H1 (cell line): ENCODE results near the gene FXYD5. TPM values are rescaled to one million over a fixed set of nuclear protein-coding genes. Genes with fewer than 3 reads are reported as not detected.
A peak's percentile ranks its signal among the peaks of the same experiment; 100 is the strongest.

ENCODE experiments used
- CTCF ChIA-PET: fragments of 300-600 bp; sonication (Branson Sonifier 250); formaldehyde crosslinking; loops from one replicate; lab custom pipeline; 2021; ENCODE audit not compliant: partially characterized antibody; lab: Charles Lee
- POLR2A ChIA-PET: fragments of 300-600 bp; sonication (Branson Sonifier 250); formaldehyde crosslinking; loops from one replicate; lab custom pipeline; 2021; ENCODE audit warnings: inconsistent platforms; ENCODE audit not compliant: partially characterized antibody; lab: Charles Lee
- DNase-seq, 2 experiments: peaks; one replicate each; pipeline versions ENCODE4 v3.0.0 to v3.0.0-alpha.2; 2010 to 2022; ENCODE audit warnings: low spot score in 2 of 2, low read depth in 1 of 2, mixed read lengths in 1 of 2
- FAIRE-seq: peaks from 2 replicates; lab custom pipeline; 2011; peaks lifted over from hg19 to GRCh38; lab: Jason Lieb, UNC
- H2AFZ ChIP-seq: 2 replicates; pipeline ENCODE4 v1.8.1; 2012; ENCODE audit warnings: low read length, inconsistent platforms
- H2AK5ac ChIP-seq: 2 replicates; pipeline ENCODE4 v1.6.1; 2013; ENCODE audit warnings: low read depth, low read length
- H2BK120ac ChIP-seq: replicated peaks from 2 replicates; pipeline ENCODE3; 2013; ENCODE audit warnings: low read depth, low read length, inconsistent platforms
- H2BK12ac ChIP-seq: 2 replicates; pipeline ENCODE4 v1.6.1; 2013; ENCODE audit warnings: low read depth, low read length
- H2BK15ac ChIP-seq: 2 replicates; pipeline ENCODE4 v1.6.1; 2013; ENCODE audit warnings: low read length
- H2BK20ac ChIP-seq: 2 replicates; pipeline ENCODE4 v1.6.1; 2013; ENCODE audit warnings: low read length
- H2BK5ac ChIP-seq: 2 replicates; pipeline ENCODE4 v1.6.1; 2013; ENCODE audit warnings: low read depth, low read length
- H3K14ac ChIP-seq: 2 replicates; pipeline ENCODE4 v1.6.1; 2013; ENCODE audit warnings: inconsistent platforms; ENCODE audit not compliant: insufficient read length
- H3K18ac ChIP-seq: 2 replicates; pipeline ENCODE4 v1.6.1; 2013; ENCODE audit warnings: low read length; ENCODE audit errors: extremely low read depth
- H3K23ac ChIP-seq: 2 replicates; pipeline ENCODE4 v1.6.1; 2013; ENCODE audit warnings: inconsistent platforms; ENCODE audit not compliant: insufficient read length
- H3K23me2 ChIP-seq: 2 replicates; pipeline ENCODE4 v1.6.1; 2013; ENCODE audit warnings: low read depth, low read length
- H3K27ac ChIP-seq: 2 replicates; pipeline ENCODE4 v1.6.1; 2011; ENCODE audit warnings: low read depth, low read length, inconsistent platforms
- H3K27me3 ChIP-seq, 4 experiments: replicated peaks in 1 of 4; 1 replicate in 1 of 4; 2 replicates in 3 of 4; pipeline versions ENCODE4 v1.6.1 to v1.8.1; 2011 to 2013; ENCODE audit warnings: low read length in 3 of 4, mild to moderate bottlenecking in 3 of 4, inconsistent platforms in 2 of 4, mixed read lengths in 2 of 4, moderate library complexity in 1 of 4; ENCODE audit not compliant: control insufficient read depth in 3 of 4, insufficient read depth in 3 of 4; ENCODE audit errors: extremely low read depth in 1 of 4
- H3K36me3 ChIP-seq, 4 experiments: 2 replicates each; pipeline versions ENCODE4 v1.6.1 to v1.8.1; 2011 to 2013; ENCODE audit warnings: mild to moderate bottlenecking in 4 of 4, low read length in 3 of 4, moderate library complexity in 2 of 4, control low read depth in 1 of 4, inconsistent platforms in 1 of 4; ENCODE audit not compliant: insufficient read depth in 4 of 4, control insufficient read depth in 2 of 4
- H3K4ac ChIP-seq: replicated peaks from 2 replicates; pipeline ENCODE3; 2013; ENCODE audit warnings: low read length, low read depth, mixed read lengths, inconsistent platforms; ENCODE audit not compliant: insufficient read length
- H3K4me1 ChIP-seq, 4 experiments: replicated peaks in 1 of 4; 1 replicate in 1 of 4; 2 replicates in 3 of 4; pipeline versions ENCODE4 v1.6.1 to v1.8.1; 2011 to 2013; ENCODE audit warnings: low read length in 3 of 4, inconsistent platforms in 2 of 4, mixed read lengths in 1 of 4; ENCODE audit not compliant: insufficient read depth in 4 of 4, control insufficient read depth in 3 of 4
- H3K4me2 ChIP-seq, 2 experiments: 2 replicates each; pipeline versions ENCODE4 v1.6.1 to v1.8.1; 2011 to 2013; ENCODE audit warnings: low read depth in 2 of 2, low read length in 2 of 2, control low read depth in 1 of 2, inconsistent platforms in 1 of 2, mild to moderate bottlenecking in 1 of 2; ENCODE audit not compliant: insufficient read depth in 1 of 2
- H3K4me3 ChIP-seq, 4 experiments: fragments of 200-600, 300-600 bp in 1 of 4; sonication (generic), shearing (Covaris generic), sonication (Bioruptor Twin) in 1 of 4; 2 replicates each; pipeline versions ENCODE4 v1.5.1 to v1.8.1; 2011 to 2016; ENCODE audit warnings: low read length in 4 of 4, low read depth in 3 of 4, control low read depth in 2 of 4, inconsistent platforms in 2 of 4, mild to moderate bottlenecking in 2 of 4, mixed read lengths in 1 of 4, moderate library complexity in 1 of 4; ENCODE audit not compliant: insufficient read depth in 2 of 4; ENCODE audit errors: extremely low read depth in 1 of 4
- H3K56ac ChIP-seq: replicated peaks from 2 replicates; pipeline ENCODE3; 2013; ENCODE audit warnings: low read depth, mild to moderate bottlenecking, mixed read lengths, low read length, inconsistent platforms; ENCODE audit not compliant: insufficient read length
- H3K79me1 ChIP-seq: 2 replicates; pipeline ENCODE4 v1.6.1; 2013; ENCODE audit warnings: low read depth, low read length, control low read depth
- H3K79me2 ChIP-seq, 2 experiments: 2 replicates each; pipeline versions ENCODE4 v1.6.1 to v1.8.1; 2012 to 2013; ENCODE audit warnings: low read length in 2 of 2, mild to moderate bottlenecking in 2 of 2, inconsistent platforms in 1 of 2; ENCODE audit not compliant: insufficient read depth in 2 of 2, control insufficient read depth in 1 of 2
- H3K9ac ChIP-seq, 4 experiments: replicated peaks in 1 of 4; 1 replicate in 1 of 4; 2 replicates in 3 of 4; pipeline versions ENCODE4 v1.6.1 to v1.8.1; 2011 to 2013; ENCODE audit warnings: low read depth in 3 of 4, low read length in 3 of 4, control low read depth in 2 of 4, mild to moderate bottlenecking in 2 of 4, moderate library complexity in 2 of 4, inconsistent platforms in 1 of 4; ENCODE audit errors: extremely low read depth in 1 of 4
- H3K9me3 ChIP-seq, 2 experiments: 2 replicates each; pipeline versions ENCODE4 v1.6.1 to v1.8.1; 2012 to 2013; ENCODE audit warnings: mild to moderate bottlenecking in 2 of 2, moderate library complexity in 2 of 2, control low read depth in 1 of 2, inconsistent platforms in 1 of 2, low read depth in 1 of 2, low read length in 1 of 2, mixed read lengths in 1 of 2; ENCODE audit not compliant: insufficient read depth in 2 of 2
- H4K20me1 ChIP-seq, 2 experiments: replicated peaks in 1 of 2; 2 replicates each; pipeline versions ENCODE3 to v1.8.1; 2011 to 2013; ENCODE audit warnings: inconsistent platforms in 2 of 2, low read length in 2 of 2, mild to moderate bottlenecking in 1 of 2; ENCODE audit not compliant: insufficient read depth in 2 of 2, control insufficient read depth in 1 of 2
- H4K5ac ChIP-seq: 2 replicates; pipeline ENCODE4 v1.6.1; 2013; ENCODE audit warnings: low read length, low read depth, mixed read lengths, inconsistent platforms; ENCODE audit not compliant: insufficient read length
- H4K8ac ChIP-seq: 2 replicates; pipeline ENCODE4 v1.8.0; 2013; ENCODE audit warnings: mild to moderate bottlenecking, moderate library complexity, low read length, inconsistent platforms; ENCODE audit not compliant: insufficient read depth; ENCODE audit errors: extremely low read depth
- H4K91ac ChIP-seq: replicated peaks from 2 replicates; pipeline ENCODE3; 2013; ENCODE audit warnings: low read length, mixed read lengths, inconsistent platforms; ENCODE audit not compliant: insufficient read length
- CEBPB ChIP-seq: IDR thresholded peaks from 2 replicates; pipeline ENCODE4 v1.6.1; 2012; ENCODE audit warnings: low read depth, low read length
- CREB1 ChIP-seq: IDR thresholded peaks from 2 replicates; pipeline ENCODE4 v1.6.1; 2012; ENCODE audit warnings: inconsistent platforms
- GTF2F1 ChIP-seq: IDR thresholded peaks from 2 replicates; pipeline ENCODE4 v1.6.1; 2012; ENCODE audit warnings: low read depth, low read length, improper control_type of control experiment, borderline replicate concordance
- KDM4A ChIP-seq: IDR thresholded peaks from one replicate; pipeline ENCODE4 v1.7.1; 2012; ENCODE audit warnings: low read depth, mild to moderate bottlenecking, moderate library complexity, low read length, inconsistent platforms; ENCODE audit not compliant: severe bottlenecking
- NRF1 ChIP-seq: IDR thresholded peaks from 2 replicates; pipeline ENCODE4 v1.6.1; 2011; ENCODE audit warnings: mild to moderate bottlenecking, low read depth, low read length, improper control_type of control experiment
- YY1 ChIP-seq: IDR thresholded peaks from 2 replicates; pipeline ENCODE4 v1.6.1; 2011; ENCODE audit warnings: low read depth, mild to moderate bottlenecking, low read length
- WGBS, 2 experiments: shearing (Covaris generic) in 1 of 2; methylation state at CpG; one replicate each; pipeline versions ENCODE4 v1.1.6 to v1.1.7; 2013 to 2015; ENCODE audit warnings: low lambda C conversion rate in 2 of 2, mixed read lengths in 2 of 2, inconsistent platforms in 1 of 2, low coverage in 1 of 2, missing lambda C conversion rate in 1 of 2; ENCODE audit not compliant: insufficient replicate concordance in 2 of 2, insufficient coverage in 1 of 2, insufficient read length in 1 of 2; ENCODE audit errors: extremely low coverage in 1 of 2, missing lambda C conversion rate in 1 of 2; 5-methylcytosine and 5-hydroxymethylcytosine counted together
- long read RNA-seq, 2 experiments: library from RNA in 1 of 2; library from capped mRNA in 1 of 2; stranded (forward); transcript quantifications; one replicate each; pipeline ENCODE4 v2.0.0, GENCODE V29; 2021; ENCODE audit warnings: inconsistent platforms in 1 of 2
- polyA minus RNA-seq, 3 experiments: library from RNA; depleted of rRNA, polyadenylated mRNA; stranded (reverse); fragments of >200 nt; gene quantifications; 1 replicate in 2 of 3; 2 replicates in 1 of 3; pipeline ENCODE4 v1.2.3, GENCODE V29; 2011
- polyA plus RNA-seq, 7 experiments: library from polyadenylated mRNA; depleted of rRNA in 3 of 7; stranded (reverse) in 5 of 7; unstranded in 2 of 7; fragments of >200 nt in 5 of 7; fragments of 200-250 nt in 2 of 7; gene quantifications; 1 replicate in 5 of 7; 2 replicates in 1 of 7; 4 replicates in 1 of 7; pipeline versions ENCODE4 v1.2.1 to v1.2.3, GENCODE V29; 2011 to 2013; ENCODE audit warnings: missing spikeins in 2 of 7, mixed read lengths in 2 of 7
- total RNA-seq: library from RNA; stranded (reverse); fragmentation: NEBNext Ultra II Directional; extraction: Animal tissue kit (Norgen Biotek cat#: 25700); gene quantifications from 2 replicates; pipeline ENCODE4 v1.2.1, GENCODE V29; 2021

Gene FXYD5, protein sequence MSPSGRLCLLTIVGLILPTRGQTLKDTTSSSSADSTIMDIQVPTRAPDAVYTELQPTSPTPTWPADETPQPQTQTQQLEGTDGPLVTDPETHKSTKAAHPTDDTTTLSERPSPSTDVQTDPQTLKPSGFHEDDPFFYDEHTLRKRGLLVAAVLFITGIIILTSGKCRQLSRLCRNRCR
- 99.0 and 104 TPM in 2 replicates for total RNA-seq
- polyA plus RNA-seq (2011; rRNA removed), result 167 and 191 TPM in 2 replicates
- 117 TPM for polyA plus RNA-seq (2011; cell fraction: cytosol; rRNA removed)
- 131 TPM for polyA plus RNA-seq (2011; cell fraction: nucleus; rRNA removed)
- polyA plus RNA-seq (2012, experiment 1 of 2), result 113 to 185 TPM (median 177 TPM) in 4 replicates
- 175 TPM for polyA plus RNA-seq (2012, experiment 2 of 2)
- 277 TPM for polyA plus RNA-seq (2013, experiment 1 of 2)
- polyA plus RNA-seq (2013, experiment 2 of 2), result 347 TPM
- polyA minus RNA-seq (2011; rRNA and poly(A)+ RNA removed), result 89.3 and 107 TPM in 2 replicates
- polyA minus RNA-seq (2011; cell fraction: cytosol; rRNA and poly(A)+ RNA removed), result 89.5 TPM
- 51.4 TPM for polyA minus RNA-seq (2011; cell fraction: nucleus; rRNA and poly(A)+ RNA removed)
- long read RNA-seq, experiment 1, transcript FXYD5-204 (9 exons, 872 nt), result major isoform, 22 of 77 reads
- long read RNA-seq, experiment 1, transcript FXYD5-201 (8 exons, 1,580 nt), result minor isoform, 12 of 77 reads
- long read RNA-seq, experiment 1, partial matches to known transcripts, result 16 of 77 reads
- long read RNA-seq, experiment 1, other reads (novel, unspliced or antisense), result 22 of 77 reads
- long read RNA-seq, experiment 2, transcript FXYD5-201 (8 exons, 1,580 nt), result minor isoform, 5 of 157 reads
- long read RNA-seq, experiment 2, transcript FXYD5-207 (9 exons, 898 nt), result minor isoform, 9 of 157 reads
- long read RNA-seq, experiment 2, transcript FXYD5-204 (9 exons, 872 nt), result major isoform, 131 of 157 reads
- long read RNA-seq, experiment 2, partial matches to known transcripts, result 2 of 157 reads
- long read RNA-seq, experiment 2, other reads (novel, unspliced or antisense), result 9 of 157 reads

DNA sequence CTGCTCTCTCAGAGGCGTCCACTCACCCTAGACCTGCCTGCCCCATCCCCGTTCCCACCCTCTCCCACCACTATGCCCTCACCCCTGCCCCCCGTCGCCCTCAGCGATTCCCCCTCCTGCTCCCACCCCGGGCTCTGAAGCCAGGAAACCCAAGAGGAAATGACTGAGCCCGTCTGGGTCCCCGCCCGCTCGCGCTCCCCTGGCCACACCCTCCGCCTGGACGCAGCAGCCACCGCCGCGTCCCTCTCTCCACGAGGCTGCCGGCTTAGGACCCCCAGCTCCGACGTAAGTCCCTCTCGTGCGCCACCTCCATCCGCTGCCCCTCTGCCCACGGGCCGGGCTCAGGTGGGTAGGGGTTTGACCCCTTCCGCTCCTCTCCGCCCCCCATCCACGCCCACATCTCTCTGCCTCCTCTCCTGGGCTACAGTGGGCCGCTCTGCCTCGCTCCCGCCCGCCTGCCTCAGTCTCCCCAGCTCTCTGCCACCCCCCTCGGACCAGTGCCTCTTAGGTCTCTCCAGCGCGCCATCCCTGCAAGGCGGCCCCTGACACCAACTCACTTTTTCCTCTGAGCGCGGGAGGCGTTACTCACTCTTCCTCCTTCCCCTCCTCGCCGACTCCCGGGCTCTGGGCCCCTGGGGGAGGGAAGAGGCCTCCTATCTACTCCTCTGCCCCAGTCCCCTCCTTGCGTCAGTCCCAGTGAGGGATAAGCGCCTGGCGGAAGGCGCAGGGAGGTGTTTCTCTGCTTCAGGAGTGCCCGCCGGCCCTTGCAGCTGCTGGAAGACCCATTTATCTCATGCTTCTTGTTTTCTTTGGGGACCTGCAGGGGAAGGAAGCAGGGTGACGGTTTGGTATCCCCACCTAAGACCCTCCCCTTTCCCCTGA is at the start of gene FXYD5:
Gene FXYD5, plus strand, starts transcription at position 211 of the 882 bp plus-strand sequence. CDS start 816 bp downstream, outside the sequence.
- Histone ChIP-seq H4K20me1 (peaks cover 1 to 5% of the 10 kb centered on the region in 2 experiments), H2BK15ac (peak within 1 kb of the TSS; percentile 77; the same call in 1 of the 2 replicates), H3K4me3 (peak within 1 kb of the TSS; percentile 68 to 80 (median 74)), H4K5ac (peak within 1 kb of the TSS; percentile 78), H3K9me3 (no peaks in the 10 kb centered on the region), H3K27me3 (peaks cover 0 to 5% (median 3%) of the 10 kb centered on the region in 4 experiments; a peak in 3 of 7 replicates), H2BK5ac (peak within 1 kb of the TSS; percentile 89; the same call in 1 of the 2 replicates), H3K79me1 (peaks cover 6% of the 10 kb centered on the region), H2BK120ac (peak within 1 kb of the TSS; percentile 57), H2BK12ac (peak within 1 kb of the TSS; percentile 86; the same call in 1 of the 2 replicates), H4K91ac (peak within 1 kb of the TSS; percentile 92), H3K23ac (no peak within 1 kb of the TSS), H3K56ac (peak within 1 kb of the TSS; percentile 63), H2AK5ac (no peak within 1 kb of the TSS), H3K23me2 (peaks cover 9% of the 10 kb centered on the region; the same call in 1 of the 2 replicates), H3K4me2 (peak within 1 kb of the TSS; percentile 82 to 91), H3K4me1 (peaks cover 4 to 28% (median 19%) of the 10 kb centered on the region in 4 experiments), H3K27ac (peak within 1 kb of the TSS; percentile 21; the same call in 1 of the 2 replicates), H3K9ac (peak within 1 kb of the TSS in 3 of 4 experiments; percentile 31 to 42 (median 34); a peak in 5 of 7 replicates), H3K14ac (peak within 1 kb of the TSS; percentile 13), H3K36me3 (peaks cover 2 to 20% (median 10%) of the 10 kb centered on the region in 4 experiments; a peak in 6 of 8 replicates), H2AFZ (peak within 1 kb of the TSS; percentile 38; the same call in 1 of the 2 replicates), H4K8ac (peak within 1 kb of the TSS; percentile 78), H3K79me2 (peaks cover 0 to 11% of the 10 kb centered on the region in 2 experiments; a peak in 1 of 4 replicates), H3K18ac (peak within 1 kb of the TSS; percentile 95), H2BK20ac (peak within 1 kb of the TSS; percentile 15; the same call in 1 of the 2 replicates), H3K4ac (peak within 1 kb of the TSS; percentile 69)
- peak in 1 of 2 experiments; percentile 72 for DNase-seq
- WGBS, 2 experiments, result 2% methylated on average over 46 of the region's 49 CpGs; no CpG with 5 or more reads in 1 of the 2 experiments
- FAIRE-seq, result no peak
- ChIA-PET POLR2A (interaction anchor here (0.7 to 5.6 kb wide), 16 partner anchors 9 to 113 kb away, joined by 3 to 67 read pairs (median 6); partner anchors contain the start of genes FXYD7, LGI4 and USF2), CTCF (interaction anchor here (0.5 to 4.3 kb wide), 28 partner anchors 8 to 1445 kb away, joined by 3 to 60 read pairs (median 6); partner anchors contain the start of gene FXYD7)
- TF ChIP-seq YY1, result no peak
- no peak for TF ChIP-seq CEBPB
- no peak for TF ChIP-seq CREB1
- TF ChIP-seq KDM4A, result peak; percentile 60
- TF ChIP-seq GTF2F1, result no peak
- no peak for TF ChIP-seq NRF1
